Measurements from ENCODE around the gene PLPPR3.

DNA sequence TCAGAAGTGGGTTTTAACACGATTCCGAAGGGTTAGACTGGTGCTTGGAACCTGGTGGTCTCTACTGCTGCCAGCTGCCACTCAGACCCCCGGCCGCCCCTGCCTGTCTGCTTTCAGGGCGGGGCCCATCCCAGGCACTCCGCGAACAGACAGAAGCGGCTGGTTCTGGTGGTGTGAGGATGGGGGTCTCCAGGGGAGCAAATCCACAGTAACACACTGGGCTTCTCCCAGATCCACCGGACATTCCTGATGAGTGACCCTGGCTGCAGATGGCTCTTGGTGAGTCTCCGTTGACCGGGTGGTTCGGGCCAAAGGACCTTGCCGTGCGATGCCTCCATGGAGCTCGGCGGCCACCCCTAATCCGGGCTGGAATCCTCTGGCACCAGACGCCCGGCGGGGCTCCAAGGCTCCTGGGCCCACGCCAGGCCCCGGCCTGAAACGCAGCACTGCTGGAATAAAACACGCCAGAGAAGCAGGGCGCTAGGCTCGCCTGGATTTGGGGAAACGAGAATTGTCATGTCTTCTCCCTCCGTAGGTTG is 26.6 kb downstream of the PLPPR3 start:
- TF ChIP-seq, protein P1, sequence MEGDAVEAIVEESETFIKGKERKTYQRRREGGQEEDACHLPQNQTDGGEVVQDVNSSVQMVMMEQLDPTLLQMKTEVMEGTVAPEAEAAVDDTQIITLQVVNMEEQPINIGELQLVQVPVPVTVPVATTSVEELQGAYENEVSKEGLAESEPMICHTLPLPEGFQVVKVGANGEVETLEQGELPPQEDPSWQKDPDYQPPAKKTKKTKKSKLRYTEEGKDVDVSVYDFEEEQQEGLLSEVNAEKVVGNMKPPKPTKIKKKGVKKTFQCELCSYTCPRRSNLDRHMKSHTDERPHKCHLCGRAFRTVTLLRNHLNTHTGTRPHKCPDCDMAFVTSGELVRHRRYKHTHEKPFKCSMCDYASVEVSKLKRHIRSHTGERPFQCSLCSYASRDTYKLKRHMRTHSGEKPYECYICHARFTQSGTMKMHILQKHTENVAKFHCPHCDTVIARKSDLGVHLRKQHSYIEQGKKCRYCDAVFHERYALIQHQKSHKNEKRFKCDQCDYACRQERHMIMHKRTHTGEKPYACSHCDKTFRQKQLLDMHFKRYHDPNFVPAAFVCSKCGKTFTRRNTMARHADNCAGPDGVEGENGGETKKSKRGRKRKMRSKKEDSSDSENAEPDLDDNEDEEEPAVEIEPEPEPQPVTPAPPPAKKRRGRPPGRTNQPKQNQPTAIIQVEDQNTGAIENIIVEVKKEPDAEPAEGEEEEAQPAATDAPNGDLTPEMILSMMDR (IDR thresholded peaks at IDR 0.05; ENCODE audit: insufficient read depth, low read length, poor library complexity, severe bottlenecking), result no peak
- no peak for TF ChIP-seq EZH2phosphoT487 (conservative IDR thresholded peaks at IDR 0.05; ENCODE audit: low read length)

All from SU-DHL-6 (cell line).